Adrenal gland (tissue), 12 donors: ENCODE results near the gene CYP27B1. TPM values are rescaled to one million over a fixed set of nuclear protein-coding genes. Genes with fewer than 3 reads are reported as not detected.
A peak's percentile ranks its signal among the peaks of the same experiment; 100 is the strongest.

Experiments used
- DNase-seq, 7 donors: peaks; one replicate each; pipeline ENCODE4 v3.0.0-alpha.2; 2019 to 2020
- H3K27ac ChIP-seq, 5 donors: fragments of 200-600 bp; sonication (generic) in 4 of 5; 1 replicate in 3 of 5; 2 replicates in 2 of 5; pipeline versions ENCODE4 v1.5.1 to v1.8.0; 2016 to 2020; ENCODE audit warnings: mild to moderate bottlenecking in 1 of 5
- H3K27me3 ChIP-seq: fragments of 200-600 bp; 2 replicates; pipeline ENCODE4 v1.8.0; 2021
- H3K36me3 ChIP-seq, 2 donors: fragments of 200-600 bp; replicated peaks in 1 of 2; 1 replicate in 1 of 2; 2 replicates in 1 of 2; pipeline versions ENCODE4 v1.5.1 to v1.8.0; 2018 to 2022
- H3K4me1 ChIP-seq, 2 donors: fragments of 200-600 bp; replicated peaks in 1 of 2; 1 replicate in 1 of 2; 2 replicates in 1 of 2; pipeline versions ENCODE4 v1.5.1 to v1.8.0; 2018 to 2021
- H3K4me3 ChIP-seq, 4 donors: fragments of 200-600 bp; sonication (generic) in 3 of 4; one replicate each; pipeline ENCODE4 v1.5.1; 2016 to 2018
- H3K9me3 ChIP-seq, 3 donors: fragments of 200-600 bp; sonication (generic) in 1 of 3; replicated peaks in 1 of 3; 1 replicate in 2 of 3; 2 replicates in 1 of 3; pipeline versions ENCODE4 v1.5.1 to v1.8.0; 2016 to 2021
- CTCF ChIP-seq, 6 experiments: fragments of 450-650 bp in 4 of 6; fragments of 200-600 bp in 2 of 6; sonication (generic) in 1 of 6; IDR thresholded peaks; 1 replicate in 5 of 6; 2 replicates in 1 of 6; pipeline versions ENCODE4 v1.5.1 to v1.8.0; 2016 to 2021; ENCODE audit warnings: antibody characterized with exemption in 6 of 6, mild to moderate bottlenecking in 2 of 6, moderate library complexity in 1 of 6
- POLR2A ChIP-seq, 2 donors: fragments of 450-650 bp; IDR thresholded peaks; one replicate each; pipeline ENCODE4 v1.6.1; 2017; ENCODE audit warnings: antibody characterized with exemption in 2 of 2, mild to moderate bottlenecking in 2 of 2, moderate library complexity in 1 of 2
- WGBS, 4 donors: extraction: QIAGEN DNeasy Blood & Tissue Kit in 2 of 4; methylation state at CpG; one replicate each; pipeline versions ENCODE4 v1.1.5 to v1.1.7; 2013 to 2017; 5-methylcytosine and 5-hydroxymethylcytosine counted together
- intact Hi-C, 2 donors: fragments of 100-400 bp; cut with DNase I; formaldehyde crosslinking; loops; one replicate each; pipeline versions ENCODE4 v1.14.1 to v1.15.0; 2022 to 2023
- microRNA-seq, 3 donors: library from miRNA; unstranded; fragments of <30 nt; microRNA quantifications; one replicate each; pipeline ENCODE4, GENCODE V29; 2017 to 2020
- polyA plus RNA-seq, 3 donors: library from polyadenylated mRNA; stranded (reverse); fragments of 200-250 nt in 2 of 3; fragments of 350-450 nt in 1 of 3; fragmentation: Illumina TruSeq in 1 of 3; extraction: RNeasy Lipid Tissue Mini Kit (QIAGEN cat#74804) in 1 of 3; gene quantifications; one replicate each; pipeline ENCODE4 v1.2.3, GENCODE V29; 2013 to 2014
- small RNA-seq, 2 donors: library from RNA; depleted of rRNA; stranded (forward); fragments of <200 nt; gene quantifications; one replicate each; pipeline ENCODE3, GENCODE V24; 2016
- total RNA-seq, 9 donors: library from RNA; depleted of rRNA in 4 of 9; stranded (reverse); fragments of >200 nt in 4 of 9; fragments of 120-200 nt in 1 of 9; fragmentation: NEBNext Ultra II Directional in 1 of 9; extraction: Animal tissue kit (Norgen Biotek cat#: 25700) in 1 of 9; gene quantifications; one replicate each; pipeline versions ENCODE4 v1.1.0 to v1.2.4, GENCODE V29; 2013 to 2023
- donor health status: healthy with polysubstance abuse.
- donor health status: Bipolar disorder and iron deficiency.
- donor health status: DM: yes; HTN: yes; CAD: no.
- donor health status: DM: no; HTN: no; CAD: no.
- donor health status: DM: no; HTN: no; CAD: no.
- donor health status: DM: yes; HTN: yes; CAD: no.

The CYP27B1 gene
- total and polyA plus RNA-seq, 12 donors, result 0.48 to 10.4 (median 3.1) TPM

- DNase-seq, result peak in 1 of 7 donors; percentile 25
- intact Hi-C loops, result no loop called here
- H3K9me3 ChIP-seq, result no peaks in the 10 kb centered on the region
- TF ChIP-seq CTCF (IDR thresholded peaks at IDR 0.05) (no peak), POLR2A (IDR thresholded peaks at IDR 0.05) (no peak)
- WGBS, 4 donors, result 86 to 100% (median 91%) methylated on average over 2 to 5 of the region's 5 CpGs
- no peaks in the 10 kb centered on the region for H3K4me1 ChIP-seq
- H3K4me3 ChIP-seq, result no peak overlapping the region
- H3K27me3 ChIP-seq, result no peaks in the 10 kb centered on the region
- peaks cover 0 to 38% of the 10 kb centered on the region in 2 donors for H3K36me3 ChIP-seq
- H3K27ac ChIP-seq, result no peak overlapping the region
Measured at GRCh38 chr12:57713209-57713608, 53.7 kb downstream of the CYP27B1 start.

- intact Hi-C loops, result no loop called here
- H3K4me3 ChIP-seq, result no peak overlapping the region
- H3K27me3 ChIP-seq, result no peaks in the 10 kb centered on the region
- H3K4me1 ChIP-seq, result no peaks in the 10 kb centered on the region
- TF ChIP-seq POLR2A (IDR thresholded peaks at IDR 0.05) (no peak), CTCF (IDR thresholded peaks at IDR 0.05) (no peak)
- 91 to 94% (median 93%) methylated on average over 3 of the region's 3 CpGs for whole genome bisulfite sequencing, 4 donors
- peak in 1 of 7 donors; percentile 15 for DNase-seq
- H3K9me3 ChIP-seq, result no peaks in the 10 kb centered on the region
- H3K36me3 ChIP-seq, result peaks cover 0 to 37% of the 10 kb centered on the region in 2 donors
- no peak overlapping the region for H3K27ac ChIP-seq
Measured at GRCh38 chr12:57712701-57713100, 54.2 kb downstream of the CYP27B1 start.

Small RNA genes lying within 50 kb of the gene (microRNA-seq; reads per million reads assigned to microRNA genes)
- gene MIR6759, result 0 to 0.45 (median 0) reads per million in 3 donors

Small RNA genes lying within 50 kb of the gene (small RNA-seq; reads per million reads assigned to genes)
- 0 reads per million in 2 donors for gene RNU6-1083P

Other genes with a start within 250 kb of the CYP27B1 start
- gene DDIT3, start 246.6 kb downstream of the CYP27B1 start, total RNA-seq, result 10 to 100 TPM in 8 of 9 donors, 1 to 10 TPM in 1; 7.7 to 65.1 (median 31.1) TPM
- gene DDIT3, start 246.6 kb downstream of the CYP27B1 start, polyA plus RNA-seq, result 10 to 100 TPM; 72.8 to 98.4 (median 72.9) TPM
- 100 to 1,000 TPM in 2 of 9 donors, 10 to 100 TPM in 7; 10.5 to 128 (median 32.6) TPM for gene MBD6, start 244.3 kb downstream of the CYP27B1 start, total RNA-seq
- gene MBD6, start 244.3 kb downstream of the CYP27B1 start, polyA plus RNA-seq, result 100 to 1,000 TPM in 1 of 3 donors, 10 to 100 TPM in 2; 21.7 to 167 (median 91.4) TPM
- 100 to 1,000 TPM; 114 to 202 (median 137) TPM for gene DCTN2, start 219.9 kb downstream of the CYP27B1 start, total RNA-seq
- gene DCTN2, start 219.9 kb downstream of the CYP27B1 start, polyA plus RNA-seq, result 100 to 1,000 TPM in 2 of 3 donors, 10 to 100 TPM in 1; 81.2 to 238 (median 101) TPM
- gene KIF5A, start 217.0 kb downstream of the CYP27B1 start, total RNA-seq, result 1 to 10 TPM in 4 of 9 donors, under 1 TPM in 4, not detected in 1; 0.32 to 7.6 (median 1.3) TPM
- gene KIF5A, start 217.0 kb downstream of the CYP27B1 start, polyA plus RNA-seq, result 1 to 10 TPM; 1.9 to 7.4 (median 5.6) TPM
- 10 to 100 TPM; 19.5 to 75.9 (median 28.8) TPM for gene PIP4K2C, start 175.9 kb downstream of the CYP27B1 start, total RNA-seq
- 10 to 100 TPM in 1 of 3 donors, 1 to 10 TPM in 2; 8.1 to 31.5 (median 8.6) TPM for gene PIP4K2C, start 175.9 kb downstream of the CYP27B1 start, polyA plus RNA-seq
- 10 to 100 TPM; 21.4 to 59.7 (median 46.0) TPM for gene DTX3, start 162.3 kb downstream of the CYP27B1 start, total RNA-seq
- 100 to 1,000 TPM in 1 of 3 donors, 10 to 100 TPM in 2; 20.4 to 136 (median 98.9) TPM for gene DTX3, start 162.3 kb downstream of the CYP27B1 start, polyA plus RNA-seq
- gene ARHGEF25, start 155.6 kb downstream of the CYP27B1 start, total RNA-seq, result 10 to 100 TPM in 4 of 9 donors, 1 to 10 TPM in 5; 4.9 to 15.9 (median 9.3) TPM
- 10 to 100 TPM in 2 of 3 donors, 1 to 10 TPM in 1; 5.3 to 86.4 (median 34.4) TPM for gene ARHGEF25, start 155.6 kb downstream of the CYP27B1 start, polyA plus RNA-seq
- gene B4GALNT1, start 133.9 kb downstream of the CYP27B1 start, total RNA-seq, result 1 to 10 TPM in 5 of 9 donors, under 1 TPM in 4; 0.17 to 7.4 (median 1.1) TPM
- gene B4GALNT1, start 133.9 kb downstream of the CYP27B1 start, polyA plus RNA-seq, result 1 to 10 TPM; 1.0 to 1.3 (median 1.3) TPM
- 100 to 1,000 TPM; 157 to 428 (median 293) TPM for gene OS9, start 72.9 kb downstream of the CYP27B1 start, total RNA-seq
- 100 to 1,000 TPM; 155 to 282 (median 234) TPM for gene OS9, start 72.9 kb downstream of the CYP27B1 start, polyA plus RNA-seq
- 1 to 10 TPM in 7 of 9 donors, under 1 TPM in 2; 0.50 to 4.0 (median 1.8) TPM for gene AGAP2, start 28.3 kb downstream of the CYP27B1 start, total RNA-seq
- gene AGAP2, start 28.3 kb downstream of the CYP27B1 start, polyA plus RNA-seq, result 1 to 10 TPM; 1.9 to 8.1 (median 2.6) TPM
- gene TSPAN31, start 22.0 kb downstream of the CYP27B1 start, total RNA-seq, result 100 to 1,000 TPM in 1 of 9 donors, 10 to 100 TPM in 8; 44.2 to 115 (median 58.1) TPM
- gene TSPAN31, start 22.0 kb downstream of the CYP27B1 start, polyA plus RNA-seq, result 10 to 100 TPM; 25.3 to 50.7 (median 45.1) TPM
- gene CDK4, start 14.8 kb downstream of the CYP27B1 start, total RNA-seq, result 100 to 1,000 TPM in 8 of 9 donors, 10 to 100 TPM in 1; 90.9 to 197 (median 145) TPM
- gene CDK4, start 14.8 kb downstream of the CYP27B1 start, polyA plus RNA-seq, result 10 to 100 TPM; 46.8 to 78.8 (median 66.1) TPM
- 10 to 100 TPM in 7 of 9 donors, 1 to 10 TPM in 2; 6.7 to 23.4 (median 16.5) TPM for gene MARCHF9, start 12.0 kb downstream of the CYP27B1 start, total RNA-seq
- 10 to 100 TPM in 2 of 3 donors, 1 to 10 TPM in 1; 9.5 to 45.1 (median 44.0) TPM for gene MARCHF9, start 12.0 kb downstream of the CYP27B1 start, polyA plus RNA-seq
- 10 to 100 TPM in 8 of 9 donors, 1 to 10 TPM in 1; 4.7 to 56.8 (median 22.6) TPM for gene METTL1, start 5.0 kb upstream of the CYP27B1 start, total RNA-seq
- gene METTL1, start 5.0 kb upstream of the CYP27B1 start, polyA plus RNA-seq, result 10 to 100 TPM; 53.4 to 87.8 (median 62.6) TPM
- gene EEF1AKMT3, start 5.5 kb upstream of the CYP27B1 start, total RNA-seq, result 10 to 100 TPM in 5 of 9 donors, 1 to 10 TPM in 4; 4.3 to 35.9 (median 11.8) TPM
- gene EEF1AKMT3, start 5.5 kb upstream of the CYP27B1 start, polyA plus RNA-seq, result 1 to 10 TPM; 2.4 to 9.9 (median 3.4) TPM
- 100 to 1,000 TPM in 2 of 9 donors, 10 to 100 TPM in 7; 40.4 to 107 (median 70.4) TPM for gene TSFM, start 15.7 kb upstream of the CYP27B1 start, total RNA-seq
- gene TSFM, start 15.7 kb upstream of the CYP27B1 start, polyA plus RNA-seq, result 10 to 100 TPM; 31.5 to 82.6 (median 62.5) TPM
- 10 to 100 TPM in 1 of 9 donors, 1 to 10 TPM in 8; 1.5 to 10.3 (median 4.5) TPM for gene AVIL, start 51.7 kb upstream of the CYP27B1 start, total RNA-seq
- 10 to 100 TPM in 2 of 3 donors, 1 to 10 TPM in 1; 5.0 to 32.6 (median 27.9) TPM for gene AVIL, start 51.7 kb upstream of the CYP27B1 start, polyA plus RNA-seq
- 100 to 1,000 TPM in 7 of 9 donors, 10 to 100 TPM in 2; 89.2 to 275 (median 250) TPM for gene CTDSP2, start 79.7 kb upstream of the CYP27B1 start, total RNA-seq
- gene CTDSP2, start 79.7 kb upstream of the CYP27B1 start, polyA plus RNA-seq, result 10 to 100 TPM; 42.9 to 89.6 (median 51.3) TPM
- gene ATP23, start 174.5 kb upstream of the CYP27B1 start, total RNA-seq, result 10 to 100 TPM in 4 of 9 donors, 1 to 10 TPM in 5; 4.2 to 20.0 (median 7.2) TPM
- 10 to 100 TPM in 1 of 3 donors, 1 to 10 TPM in 2; 6.6 to 12.1 (median 8.4) TPM for gene ATP23, start 174.5 kb upstream of the CYP27B1 start, polyA plus RNA-seq